Testis (tissue), 2 donors: ENCODE results near the gene PLA2G4F.

Experiments
- CTCF ChIP-seq, 3 experiments: fragments of 450-650 bp in 2 of 3; fragments of 200-600 bp in 1 of 3; sonication (generic) in 1 of 3; IDR thresholded peaks; one replicate each; pipeline ENCODE4 v1.5.1; 2016 to 2019; ENCODE audit warnings: antibody characterized with exemption in 3 of 3, mild to moderate bottlenecking in 2 of 3, moderate library complexity in 1 of 3
- POLR2A ChIP-seq: fragments of 450-650 bp; IDR thresholded peaks from one replicate; pipeline ENCODE4 v1.6.1; 2017; ENCODE audit warnings: antibody characterized with exemption, mild to moderate bottlenecking, moderate library complexity

GRCh38 chr15:42145546-42146455 lies 10.6 kb downstream of the PLA2G4F start:
- TF ChIP-seq CTCF (IDR thresholded peaks at IDR 0.05) (no peak), POLR2A (no peak)
